Measurements from ENCODE around the gene ARHGEF28.

The ARHGEF28 gene

DNA sequence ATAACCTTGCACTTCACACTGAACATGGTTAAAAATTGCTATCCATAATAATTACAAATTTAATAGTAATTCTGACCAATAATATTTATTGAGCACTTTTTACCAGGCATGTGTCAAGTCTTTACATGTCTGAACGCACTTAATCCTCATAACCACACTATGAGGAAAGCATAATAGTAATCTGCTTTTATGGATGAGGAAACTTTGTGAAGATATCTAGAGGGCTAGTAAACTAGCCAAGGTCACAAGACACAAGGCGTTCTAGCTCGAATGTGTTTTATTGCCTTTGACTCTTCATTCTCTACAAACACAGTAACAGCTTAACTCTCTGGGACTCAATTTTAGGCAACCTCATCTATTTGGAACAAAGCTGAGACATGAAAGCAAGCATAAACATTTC is 205.1 kb downstream of the ARHGEF28 start:
- no peak for TF ChIP-seq ZNF8 (CRISPR knock-in tag; IDR thresholded peaks at IDR 0.05)
- no peak for TF ChIP-seq ZC3H10 (CRISPR knock-in tag; IDR thresholded peaks at IDR 0.05)
- no peak for TF ChIP-seq PPARA (CRISPR knock-in tag; IDR thresholded peaks at IDR 0.05; ENCODE audit: borderline replicate concordance)
- TF ChIP-seq ZNF565 (CRISPR knock-in tag; conservative IDR thresholded peaks at IDR 0.05; ENCODE audit: low read depth) = no peak
- no peak for TF ChIP-seq BACH2 (CRISPR knock-in tag; IDR thresholded peaks at IDR 0.05; ENCODE audit: borderline replicate concordance)
- no peak for TF ChIP-seq CSRNP3 (CRISPR knock-in tag; IDR thresholded peaks at IDR 0.05)
- no peak for TF ChIP-seq GLIS3 (CRISPR knock-in tag; IDR thresholded peaks at IDR 0.05)
- TF ChIP-seq OSR1 (CRISPR knock-in tag; IDR thresholded peaks at IDR 0.05) = no peak
- TF ChIP-seq PATZ1 (CRISPR knock-in tag; IDR thresholded peaks at IDR 0.05; ENCODE audit: borderline replicate concordance) = no peak
- no peak for TF ChIP-seq ZFP30 (CRISPR knock-in tag; IDR thresholded peaks at IDR 0.05)
- no peak for TF ChIP-seq ARNTL (CRISPR knock-in tag; IDR thresholded peaks at IDR 0.05; ENCODE audit: borderline replicate concordance, low read depth)
- TF ChIP-seq CREB5 (CRISPR knock-in tag; IDR thresholded peaks at IDR 0.05; ENCODE audit: low read depth) = no peak
- no peak for TF ChIP-seq ZFP3 (CRISPR knock-in tag; IDR thresholded peaks at IDR 0.05)
- TF ChIP-seq ZNF70 (CRISPR knock-in tag; IDR thresholded peaks at IDR 0.05) = no peak
- TF ChIP-seq SNAI2 (CRISPR knock-in tag; IDR thresholded peaks at IDR 0.05) = no peak
- TF ChIP-seq TSHZ2 (CRISPR knock-in tag; IDR thresholded peaks at IDR 0.05) = no peak
- no peak for TF ChIP-seq ISL1 (CRISPR knock-in tag; IDR thresholded peaks at IDR 0.05)
- TF ChIP-seq RARB (CRISPR knock-in tag; IDR thresholded peaks at IDR 0.05) = no peak
- no peak for ATAC-seq

- no peak for ATAC-seq
- TF ChIP-seq ZFP3 (CRISPR knock-in tag; IDR thresholded peaks at IDR 0.05) (no peak), ZNF565 (CRISPR knock-in tag; conservative IDR thresholded peaks at IDR 0.05; ENCODE audit: low read depth) (no peak), TOX (CRISPR knock-in tag; IDR thresholded peaks at IDR 0.05; ENCODE audit: borderline replicate concordance) (no peak), ESRRG (CRISPR knock-in tag; IDR thresholded peaks at IDR 0.05) (no peak), PATZ1 (CRISPR knock-in tag; IDR thresholded peaks at IDR 0.05; ENCODE audit: borderline replicate concordance) (no peak), ARNTL (CRISPR knock-in tag; IDR thresholded peaks at IDR 0.05; ENCODE audit: borderline replicate concordance, low read depth) (no peak), ZC3H10 (CRISPR knock-in tag; IDR thresholded peaks at IDR 0.05) (no peak), OSR1 (CRISPR knock-in tag; IDR thresholded peaks at IDR 0.05) (no peak), CSDC2 (CRISPR knock-in tag; IDR thresholded peaks at IDR 0.05) (no peak)
These were observed 208.7 kb downstream of the ARHGEF28 start for GRCh38 chr5:73834693-73835092.

DNA sequence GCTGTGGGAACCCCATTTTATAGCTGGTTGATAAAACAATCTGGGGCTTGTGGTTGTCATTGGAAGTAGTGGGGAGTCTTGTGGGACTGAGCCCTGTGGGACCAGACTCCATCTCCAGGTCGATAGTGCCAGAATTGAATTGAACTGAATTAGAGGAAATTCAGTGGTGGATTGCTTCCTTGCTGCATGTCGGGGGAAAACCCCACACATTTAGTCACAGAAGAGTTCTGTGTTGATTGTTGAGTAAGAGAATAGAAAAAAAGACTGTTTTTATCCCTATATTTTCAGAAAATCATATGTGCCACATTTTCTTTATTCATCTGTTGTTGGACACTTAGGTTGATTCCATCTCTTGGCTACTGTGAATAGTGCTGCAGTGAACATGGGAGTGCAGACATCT is 209.7 kb downstream of the ARHGEF28 start:
- no peak for ATAC-seq
- TF ChIP-seq ZFP30 (CRISPR knock-in tag; IDR thresholded peaks at IDR 0.05) (no peak), ZFP3 (CRISPR knock-in tag; IDR thresholded peaks at IDR 0.05) (no peak), RARB (CRISPR knock-in tag; IDR thresholded peaks at IDR 0.05) (no peak), CSDC2 (CRISPR knock-in tag; IDR thresholded peaks at IDR 0.05) (no peak), CREB5 (CRISPR knock-in tag; IDR thresholded peaks at IDR 0.05; ENCODE audit: low read depth) (no peak), GLIS3 (CRISPR knock-in tag; IDR thresholded peaks at IDR 0.05) (no peak), POU6F1 (CRISPR knock-in tag; IDR thresholded peaks at IDR 0.05; ENCODE audit: borderline replicate concordance, low read depth) (no peak), TOX (CRISPR knock-in tag; IDR thresholded peaks at IDR 0.05; ENCODE audit: borderline replicate concordance) (no peak), PPARA (CRISPR knock-in tag; IDR thresholded peaks at IDR 0.05; ENCODE audit: borderline replicate concordance) (no peak), ARNTL (CRISPR knock-in tag; IDR thresholded peaks at IDR 0.05; ENCODE audit: borderline replicate concordance, low read depth) (no peak), ZNF565 (CRISPR knock-in tag; conservative IDR thresholded peaks at IDR 0.05; ENCODE audit: low read depth) (no peak), PATZ1 (CRISPR knock-in tag; IDR thresholded peaks at IDR 0.05; ENCODE audit: borderline replicate concordance) (no peak), ZNF8 (CRISPR knock-in tag; IDR thresholded peaks at IDR 0.05) (no peak), ISL1 (CRISPR knock-in tag; IDR thresholded peaks at IDR 0.05) (no peak)
